LNCaP clone FGC (cell line): ENCODE measurements around the gene ACADSB.

Experiments used
- DNase-seq: peaks from one replicate; pipeline ENCODE4 v3.0.0-alpha.2; 2011; ENCODE audit warnings: low read depth
- H3K4me3 ChIP-seq: 2 replicates; pipeline ENCODE4 v1.5.1; 2011; ENCODE audit warnings: mild to moderate bottlenecking, low read depth, low read length, control low read depth
- TF ChIP-seq, protein P1 (sequence below): IDR thresholded peaks from 2 replicates; pipeline ENCODE4 v1.5.1; 2012; ENCODE audit warnings: mild to moderate bottlenecking; ENCODE audit not compliant: control insufficient read depth, insufficient read depth; ENCODE audit errors: extremely low read depth

ACADSB gene

DNA sequence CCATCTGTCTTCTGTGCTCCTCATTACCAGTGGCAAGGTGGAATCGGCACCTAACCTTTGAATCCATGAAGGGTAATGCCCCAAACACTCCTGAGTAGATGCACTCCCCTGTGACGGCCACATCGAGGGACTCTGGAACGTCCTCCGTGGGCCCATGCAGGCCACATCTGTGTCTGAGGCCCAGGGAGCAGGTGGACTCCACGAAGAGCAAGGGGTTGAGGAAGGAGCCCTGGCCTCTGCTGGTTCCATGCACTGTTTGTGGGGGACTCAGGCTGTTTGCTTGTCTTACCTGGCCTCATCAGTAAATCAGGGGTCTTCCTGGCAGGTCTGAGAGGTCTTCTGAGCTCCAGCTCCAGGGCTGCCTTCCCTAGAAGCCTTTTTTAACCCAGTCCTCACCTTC is 64.4 kb downstream of the ACADSB start:
- TF ChIP-seq, protein P1, sequence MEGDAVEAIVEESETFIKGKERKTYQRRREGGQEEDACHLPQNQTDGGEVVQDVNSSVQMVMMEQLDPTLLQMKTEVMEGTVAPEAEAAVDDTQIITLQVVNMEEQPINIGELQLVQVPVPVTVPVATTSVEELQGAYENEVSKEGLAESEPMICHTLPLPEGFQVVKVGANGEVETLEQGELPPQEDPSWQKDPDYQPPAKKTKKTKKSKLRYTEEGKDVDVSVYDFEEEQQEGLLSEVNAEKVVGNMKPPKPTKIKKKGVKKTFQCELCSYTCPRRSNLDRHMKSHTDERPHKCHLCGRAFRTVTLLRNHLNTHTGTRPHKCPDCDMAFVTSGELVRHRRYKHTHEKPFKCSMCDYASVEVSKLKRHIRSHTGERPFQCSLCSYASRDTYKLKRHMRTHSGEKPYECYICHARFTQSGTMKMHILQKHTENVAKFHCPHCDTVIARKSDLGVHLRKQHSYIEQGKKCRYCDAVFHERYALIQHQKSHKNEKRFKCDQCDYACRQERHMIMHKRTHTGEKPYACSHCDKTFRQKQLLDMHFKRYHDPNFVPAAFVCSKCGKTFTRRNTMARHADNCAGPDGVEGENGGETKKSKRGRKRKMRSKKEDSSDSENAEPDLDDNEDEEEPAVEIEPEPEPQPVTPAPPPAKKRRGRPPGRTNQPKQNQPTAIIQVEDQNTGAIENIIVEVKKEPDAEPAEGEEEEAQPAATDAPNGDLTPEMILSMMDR = no peak
- H3K4me3 ChIP-seq = no peak overlapping the region

GRCh38 chr10:123074215-123074614 is 65.4 kb downstream of the ACADSB start:
- TF ChIP-seq, protein P1 = no peak
- H3K4me3 ChIP-seq = no peak overlapping the region
- no peak for DNase-seq

More for the DNA sequence above, 64.4 kb downstream of the ACADSB start:
- no peak for DNase-seq

GRCh38 chr10:123081896-123082295 is 73.1 kb downstream of the ACADSB start:
- TF ChIP-seq, protein P1 = no peak
- H3K4me3 ChIP-seq = no peak overlapping the region
- DNase-seq = no peak

DNA sequence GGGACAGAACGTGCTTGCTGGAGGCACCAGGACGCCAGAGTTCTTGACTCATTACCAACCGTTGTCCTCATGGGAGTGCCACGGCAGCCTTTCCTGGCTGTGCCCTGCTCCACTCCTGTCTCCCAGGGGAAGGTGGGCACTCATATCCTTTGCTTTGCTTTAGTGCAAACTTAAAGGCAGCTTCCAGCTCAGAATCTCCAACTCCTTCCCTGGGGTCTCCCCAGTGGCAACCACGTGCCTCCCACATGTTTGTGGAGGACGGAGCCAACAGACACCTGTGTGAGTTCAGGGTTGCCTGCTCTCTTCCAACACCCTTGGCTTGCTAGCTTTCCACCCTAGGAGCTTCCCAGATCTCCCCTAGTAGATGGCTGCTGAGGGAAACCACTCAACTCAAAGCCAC is 75.0 kb downstream of the ACADSB start:
- TF ChIP-seq, protein P1 = no peak
- no peak overlapping the region for H3K4me3 ChIP-seq
- DNase-seq = no peak

DNA sequence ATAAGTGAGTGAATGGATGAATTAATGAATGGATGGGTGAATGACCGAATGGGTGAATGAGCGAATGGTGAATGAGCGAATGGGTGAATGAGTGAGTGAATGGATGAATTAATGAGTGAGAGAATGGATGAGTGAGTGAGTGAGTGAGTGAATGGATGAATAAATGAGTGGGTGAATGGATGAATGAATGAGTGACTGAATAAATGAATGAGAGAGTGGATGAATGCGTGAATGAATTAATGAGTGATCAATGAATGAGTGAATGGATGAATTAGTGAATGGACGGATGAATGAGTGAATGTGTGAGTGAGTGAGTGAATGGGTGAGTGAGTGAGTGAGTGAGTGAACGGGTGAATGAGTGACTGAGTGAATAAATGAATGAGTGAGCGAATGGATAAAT is 77.5 kb downstream of the ACADSB start:
- no peak overlapping the region for H3K4me3 ChIP-seq
- TF ChIP-seq, protein P1 = no peak
- no peak for DNase-seq

DNA sequence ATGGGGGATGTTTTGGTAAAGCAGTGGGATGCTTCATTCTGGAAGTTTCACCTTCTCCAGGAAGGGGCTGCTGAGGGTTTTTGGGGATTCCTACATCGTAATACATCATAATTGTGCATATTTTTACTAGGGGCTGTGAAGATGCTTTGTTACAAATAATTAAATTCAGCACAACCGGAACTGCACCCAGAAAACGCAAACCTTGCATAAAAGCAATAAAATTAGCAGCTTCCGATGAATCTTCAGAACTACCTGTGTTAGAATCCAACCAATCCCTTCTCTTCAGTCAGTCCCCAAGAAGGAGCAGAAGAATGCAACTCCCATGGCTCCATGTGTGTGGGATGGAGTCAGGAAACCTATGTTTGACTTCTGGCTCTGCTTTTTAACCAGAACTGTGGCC is 78.5 kb downstream of the ACADSB start:
- TF ChIP-seq, protein P1 = no peak
- no peak overlapping the region for H3K4me3 ChIP-seq
- no peak for DNase-seq

DNA sequence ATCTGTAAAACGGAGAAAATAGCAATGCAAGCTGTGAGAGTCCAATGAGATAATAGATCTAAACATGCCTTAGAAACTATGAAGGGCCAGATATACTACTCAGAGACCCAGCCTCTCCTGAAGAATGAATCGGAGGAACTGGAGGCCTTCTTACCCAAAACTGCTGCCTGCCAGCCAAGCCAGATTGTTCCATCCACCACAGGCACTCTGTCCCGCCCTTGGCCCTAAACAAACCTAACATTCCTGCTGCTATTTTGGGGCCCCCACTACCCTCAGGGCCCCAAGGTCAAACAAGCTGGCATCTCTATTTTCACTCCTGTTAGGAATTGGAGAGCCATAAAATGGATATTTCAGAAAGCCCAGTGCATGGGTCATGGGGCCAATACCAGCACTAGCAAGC is 79.0 kb downstream of the ACADSB start:
- TF ChIP-seq, protein P1 = no peak
- no peak overlapping the region for H3K4me3 ChIP-seq
- no peak for DNase-seq
